Mononuclear cell (primary cell): ENCODE results near the gene SEC14L1. TPM values are rescaled to one million over a fixed set of nuclear protein-coding genes. Genes with fewer than 3 reads are reported as not detected.
"Not testable (repeated sequence)": the region's sequence is repeated elsewhere in the genome, so short reads cannot be mapped to it uniquely, and the experiment has no call there.

Source experiments
- H3K27me3 ChIP-seq: 2 replicates; pipeline ENCODE4 v1.6.0; 2011; ENCODE audit warnings: low read length, control low read depth; ENCODE audit not compliant: insufficient read depth
- H3K4me1 ChIP-seq: 2 replicates; pipeline ENCODE4 v1.5.1; 2011; ENCODE audit warnings: mild to moderate bottlenecking, low read length, control low read depth; ENCODE audit not compliant: insufficient read depth
- H3K4me3 ChIP-seq: 2 replicates; pipeline ENCODE4 v1.5.1; 2011; ENCODE audit warnings: mild to moderate bottlenecking, low read length, moderate library complexity
- H3K9me3 ChIP-seq: 2 replicates; pipeline ENCODE4 v1.5.1; 2011; ENCODE audit warnings: low read depth, mild to moderate bottlenecking, control low read depth, low read length
- total RNA-seq: library from RNA; depleted of rRNA; stranded (reverse); fragments of >200 nt; gene quantifications from one replicate; pipeline ENCODE4 v1.2.3, GENCODE V29; 2012

The SEC14L1 gene
- total RNA-seq, 1 donor: 74.6 TPM

DNA sequence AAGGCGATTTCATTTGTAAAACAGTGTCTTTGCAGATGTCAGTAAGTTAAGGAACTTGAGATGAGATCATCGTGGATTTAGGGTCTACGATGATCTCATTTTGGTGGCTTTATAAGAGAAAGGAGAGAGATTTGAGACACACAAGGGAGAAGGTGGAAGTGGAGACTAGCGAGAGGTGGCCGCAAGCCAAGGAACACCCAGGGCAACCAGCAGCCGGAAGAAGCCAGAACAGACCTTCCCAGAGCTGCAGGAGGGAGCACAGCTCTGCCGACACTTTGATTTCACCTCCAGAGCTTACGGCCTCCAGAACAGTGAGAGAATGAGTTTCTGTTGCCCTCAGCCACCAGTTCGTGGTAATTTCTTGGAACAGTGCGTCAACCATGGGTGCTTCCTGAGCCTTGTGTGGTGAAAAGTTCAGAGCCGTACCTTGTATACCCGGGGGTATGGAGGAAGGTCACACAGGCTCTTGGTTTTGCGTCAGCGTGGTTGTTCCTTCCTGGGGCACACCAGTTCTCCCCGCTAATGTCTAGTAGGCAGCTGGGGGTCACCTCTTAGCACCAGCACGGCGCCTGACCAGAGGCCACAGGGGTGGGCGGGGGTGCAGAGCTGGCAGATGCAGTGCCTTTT lies 12.9 kb upstream of the SEC14L1 start:
- peak overlapping the region; percentile 27 for H3K4me3 ChIP-seq
- no peaks in the 10 kb centered on the region for H3K27me3 ChIP-seq
- peaks cover 35% of the 10 kb centered on the region for H3K4me1 ChIP-seq
- no peaks in the 10 kb centered on the region for H3K9me3 ChIP-seq

DNA sequence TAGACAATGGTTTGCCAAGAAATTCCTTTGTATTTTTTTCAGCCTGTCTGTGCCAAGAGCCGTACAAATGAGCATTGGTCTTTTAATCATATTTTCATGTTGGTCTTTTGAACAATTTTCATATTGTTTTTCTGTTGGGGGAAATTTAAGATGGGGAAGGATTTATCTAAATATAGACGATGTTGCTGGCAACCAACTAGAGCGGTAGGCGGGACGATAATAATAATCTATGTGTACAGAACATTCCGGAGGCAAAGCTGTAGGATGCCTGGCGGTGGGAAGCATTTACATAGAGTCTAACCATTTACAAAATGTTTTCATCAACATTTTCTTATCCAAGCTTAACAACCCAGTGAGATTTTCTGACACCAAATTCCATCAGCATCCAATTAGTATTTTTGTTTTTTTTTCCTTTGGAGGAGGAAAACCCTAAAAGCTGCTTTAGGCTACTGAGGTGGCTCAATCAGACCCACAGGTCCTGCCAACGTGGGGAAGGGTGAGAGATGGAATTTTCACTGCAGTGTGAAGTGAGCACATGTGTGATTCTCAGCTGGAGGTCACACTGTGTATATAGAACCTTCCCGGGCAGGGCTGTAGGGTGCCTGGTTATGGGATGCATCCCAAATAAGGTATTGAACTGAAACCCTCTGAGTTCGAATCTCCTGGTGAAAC lies 11.7 kb upstream of the SEC14L1 start:
- Histone ChIP-seq H3K9me3 (no peaks in the 10 kb centered on the region), H3K4me1 (peaks cover 32% of the 10 kb centered on the region), H3K4me3 (no peak overlapping the region), H3K27me3 (no peaks in the 10 kb centered on the region)

DNA sequence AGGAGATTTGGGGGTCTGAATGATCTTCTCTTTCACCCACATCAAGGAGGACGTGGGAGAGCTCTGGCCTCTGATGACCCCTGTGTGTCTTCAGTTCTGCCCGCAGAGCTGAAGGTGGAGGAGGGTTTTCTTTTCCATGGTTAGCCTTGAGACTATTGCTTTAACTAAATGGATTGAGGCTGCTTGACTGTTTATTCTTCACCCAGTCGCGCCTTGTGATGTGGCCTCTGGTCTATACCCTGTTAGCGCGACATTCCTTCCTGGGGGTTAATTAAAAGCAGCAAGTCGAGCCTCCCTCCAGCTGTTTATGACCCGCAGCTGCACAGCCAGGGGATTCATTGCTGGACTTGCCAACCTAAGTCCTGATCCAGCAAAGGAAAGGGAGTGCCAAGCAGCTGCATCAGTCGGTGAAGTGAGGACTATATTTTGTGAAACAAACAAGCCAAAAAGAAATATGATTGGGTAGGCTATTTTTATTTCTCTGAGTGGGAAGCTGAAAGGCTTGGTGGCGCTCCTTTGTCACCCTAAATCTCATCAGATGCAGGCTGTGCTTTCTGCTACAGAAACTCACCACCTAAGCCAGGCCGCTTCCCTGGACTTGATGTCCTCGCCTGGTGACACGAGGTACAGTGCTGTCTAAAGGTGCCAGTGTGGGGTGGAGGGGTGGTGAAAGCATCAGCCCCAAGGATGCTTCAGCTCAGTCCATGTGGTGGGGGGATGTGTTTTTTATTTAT lies 11.0 kb upstream of the SEC14L1 start:
- Histone ChIP-seq H3K9me3 (no peaks in the 10 kb centered on the region), H3K4me1 (peaks cover 25% of the 10 kb centered on the region), H3K27me3 (no peaks in the 10 kb centered on the region), H3K4me3 (no peak overlapping the region)

DNA sequence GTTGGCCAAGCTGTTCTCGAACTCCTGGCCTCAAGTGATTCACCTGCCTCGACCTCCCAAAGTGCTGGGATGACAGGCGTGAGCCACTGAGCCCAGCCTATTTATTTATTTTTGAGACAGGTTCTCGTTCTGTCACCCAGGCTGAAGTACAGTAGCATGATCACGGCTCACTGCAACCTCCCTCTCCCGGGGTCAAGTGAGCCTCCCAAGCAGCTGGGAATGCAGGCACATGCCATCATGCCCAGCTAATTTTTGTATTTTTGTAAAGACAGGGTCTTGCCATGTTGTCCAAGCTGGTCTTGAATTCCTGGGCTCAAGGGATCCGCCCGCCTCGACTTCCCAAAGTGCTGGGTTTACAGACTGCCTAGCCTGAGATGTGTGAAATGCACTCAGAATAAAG lies 10.2 kb upstream of the SEC14L1 start:
- Histone ChIP-seq H3K9me3 (no peaks in the 10 kb centered on the region), H3K27me3 (no peaks in the 10 kb centered on the region), H3K4me1 (peaks cover 24% of the 10 kb centered on the region), H3K4me3 (no peak overlapping the region)

DNA sequence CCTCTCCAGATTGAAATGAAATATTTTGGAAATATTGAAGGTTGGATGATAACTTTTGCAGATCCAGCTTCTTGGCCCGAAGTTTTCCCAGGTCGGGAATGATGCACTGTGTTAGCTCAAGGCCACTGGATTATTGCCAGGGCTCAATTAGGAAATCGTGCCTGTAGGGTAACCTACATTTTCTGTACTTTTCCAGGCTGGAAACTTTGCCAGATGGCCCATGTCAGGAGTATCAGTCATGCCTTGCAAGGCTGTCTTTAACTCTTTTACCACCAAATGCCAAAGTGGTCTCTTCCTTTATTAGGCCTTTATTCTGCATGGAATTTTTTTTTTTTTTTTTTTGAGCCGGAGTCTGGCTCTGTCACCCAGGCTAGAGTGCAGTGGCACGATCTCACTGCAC lies 8.9 kb upstream of the SEC14L1 start:
- Histone ChIP-seq H3K4me1 (peaks cover 24% of the 10 kb centered on the region), H3K27me3 (no peaks in the 10 kb centered on the region), H3K9me3 (no peaks in the 10 kb centered on the region), H3K4me3 (no peak overlapping the region)

GRCh38 chr17:77132411-77133086 lies 8.2 kb upstream of the SEC14L1 start:
- Histone ChIP-seq H3K4me3 (no peak overlapping the region), H3K9me3 (peaks cover 2% of the 10 kb centered on the region), H3K27me3 (no peaks in the 10 kb centered on the region)

GRCh38 chr17:77133087-77133638 lies 7.6 kb upstream of the SEC14L1 start:
- H3K27me3 ChIP-seq: no peaks in the 10 kb centered on the region
- H3K4me1 ChIP-seq: peaks cover 18% of the 10 kb centered on the region

More at GRCh38 chr17:77132411-77133086, 8.2 kb upstream of the SEC14L1 start:
- peaks cover 19% of the 10 kb centered on the region for H3K4me1 ChIP-seq

DNA sequence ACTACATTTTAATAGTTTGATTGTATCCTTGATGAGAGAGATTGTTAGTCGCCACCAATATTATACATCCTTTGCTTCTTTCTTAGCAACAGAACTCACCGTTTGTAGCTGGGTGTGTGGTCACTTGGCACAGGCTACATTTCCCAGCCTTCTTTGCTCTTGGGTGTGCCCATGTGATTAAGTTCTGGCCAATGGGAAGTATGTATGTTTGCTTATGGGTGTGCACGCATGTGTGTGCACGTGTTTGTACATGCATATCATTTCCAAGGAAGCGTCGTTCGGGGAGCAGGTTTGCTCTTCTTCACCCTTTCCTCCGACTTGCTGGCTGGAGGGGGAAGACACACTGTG lies 4.4 kb upstream of the SEC14L1 start:
- H3K4me1 ChIP-seq: peaks cover 32% of the 10 kb centered on the region
- no peak overlapping the region for H3K4me3 ChIP-seq
- peaks cover 5% of the 10 kb centered on the region for H3K9me3 ChIP-seq
- no peaks in the 10 kb centered on the region for H3K27me3 ChIP-seq

More at GRCh38 chr17:77133087-77133638, 7.6 kb upstream of the SEC14L1 start:
- H3K9me3 ChIP-seq: peaks cover 5% of the 10 kb centered on the region
- no peak overlapping the region for H3K4me3 ChIP-seq

DNA sequence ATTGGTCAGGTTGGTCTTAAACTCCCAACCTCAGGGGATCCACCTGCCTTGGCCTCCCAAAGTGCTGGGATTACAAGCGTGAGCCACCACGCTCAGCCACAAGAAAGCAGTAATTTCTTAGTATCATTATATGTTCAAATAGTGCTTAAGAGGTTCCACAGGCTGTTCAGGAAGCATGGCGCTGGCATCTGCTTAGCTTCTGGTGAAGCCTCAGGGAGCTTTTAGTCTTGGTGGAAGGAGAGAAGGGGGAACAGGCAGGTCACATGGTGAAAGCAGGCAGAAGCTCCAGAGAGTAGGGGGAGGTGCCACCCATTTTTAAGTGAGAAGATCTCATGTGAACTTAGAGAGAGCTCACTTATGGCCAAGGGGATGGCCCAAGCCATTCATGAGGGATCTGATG lies 3.7 kb upstream of the SEC14L1 start:
- Histone ChIP-seq H3K27me3 (no peaks in the 10 kb centered on the region), H3K9me3 (peaks cover 5% of the 10 kb centered on the region), H3K4me3 (no peak overlapping the region), H3K4me1 (peaks cover 39% of the 10 kb centered on the region)

DNA sequence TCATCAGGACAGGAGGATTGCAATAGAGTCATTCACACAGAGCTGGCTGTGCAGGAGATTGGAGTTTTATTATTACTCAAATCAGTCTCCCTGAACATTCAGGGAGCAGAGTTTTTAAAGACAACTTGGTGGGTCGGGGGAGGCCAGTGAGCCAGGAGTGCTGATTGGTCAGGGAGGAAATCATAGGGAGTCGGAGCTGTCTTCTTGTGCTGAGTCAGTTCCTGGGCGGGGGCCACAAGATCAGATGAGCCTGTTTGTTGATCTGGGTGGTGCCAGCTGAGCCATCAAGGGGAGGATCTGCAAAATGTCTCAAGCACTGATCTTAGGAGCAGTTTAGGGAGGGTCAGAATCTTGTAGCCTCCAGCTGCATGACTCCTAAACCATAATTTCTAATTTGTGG lies 2.9 kb upstream of the SEC14L1 start:
- H3K4me1 ChIP-seq: peaks cover 42% of the 10 kb centered on the region
- H3K4me3 ChIP-seq, H3K9me3 ChIP-seq, H3K27me3 ChIP-seq: not testable (repeated sequence)

- peak overlapping the region; percentile 40 for H3K4me3 ChIP-seq
- H3K27me3 ChIP-seq: no peaks in the 10 kb centered on the region
- peaks cover 5% of the 10 kb centered on the region for H3K9me3 ChIP-seq
- peaks cover 61% of the 10 kb centered on the region for H3K4me1 ChIP-seq
Observed at GRCh38 chr17:77140166-77140877, 447 bp upstream of the SEC14L1 start.

DNA sequence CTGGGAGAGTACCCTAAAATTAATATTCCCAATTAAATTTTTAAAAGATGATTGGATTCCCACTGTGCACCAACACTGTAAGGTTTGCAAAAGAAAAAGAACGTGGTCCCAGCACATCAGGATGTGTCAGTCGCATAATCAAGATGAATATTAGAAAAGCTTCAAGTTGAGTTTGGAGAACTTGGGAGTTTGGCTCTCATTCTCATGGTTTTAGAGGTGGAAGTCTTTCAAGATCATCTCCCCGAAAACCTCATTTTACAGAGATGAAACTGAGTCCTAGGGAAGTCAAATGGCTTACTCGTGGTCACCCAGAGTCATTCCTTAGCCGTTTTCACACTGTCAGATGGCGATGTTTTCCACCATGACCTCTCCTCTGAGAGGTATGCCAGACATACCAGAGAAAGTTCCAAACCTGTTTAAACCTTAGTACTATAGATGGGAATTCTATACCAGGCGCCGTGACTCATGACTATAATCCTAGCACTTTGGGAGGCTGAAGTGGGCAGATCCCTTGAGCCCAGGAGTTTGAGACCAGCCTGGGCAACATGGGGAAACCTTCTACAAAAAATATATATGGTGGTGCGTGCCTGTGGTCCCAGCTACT lies 1.2 kb downstream of the SEC14L1 start:
- H3K27me3 ChIP-seq: no peaks in the 10 kb centered on the region
- peaks cover 5% of the 10 kb centered on the region for H3K9me3 ChIP-seq
- peaks cover 71% of the 10 kb centered on the region for H3K4me1 ChIP-seq
- H3K4me3 ChIP-seq: peak overlapping the region; percentile 86

- Histone ChIP-seq H3K27me3 (no peaks in the 10 kb centered on the region), H3K4me1 (peaks cover 71% of the 10 kb centered on the region), H3K4me3 (peak overlapping the region; percentile 86), H3K9me3 (peaks cover 1% of the 10 kb centered on the region)
Observed at GRCh38 chr17:77142689-77143088, 1.9 kb downstream of the SEC14L1 start.

GRCh38 chr17:77143306-77143705 lies 2.5 kb downstream of the SEC14L1 start:
- Histone ChIP-seq H3K4me3 (no peak overlapping the region), H3K4me1 (peaks cover 64% of the 10 kb centered on the region), H3K27me3 (no peaks in the 10 kb centered on the region), H3K9me3 (no peaks in the 10 kb centered on the region)
